Endothelial cell of umbilical vein (primary cell): ENCODE results near the gene CLIC3. TPM values are rescaled to one million over a fixed set of nuclear protein-coding genes. Genes with fewer than 3 reads are reported as not detected.

Source experiments
- BruUV-seq: library from RNA; stranded (reverse); fragments of 400-500 nt; replicated peaks from 2 replicates; lab custom pipeline; 2021; lab: Mats Ljungman, UMichigan
- CTCF ChIA-PET: fragments of 300-600, 350-600 bp; sonication (Branson Sonifier 250); formaldehyde crosslinking; loops from one replicate; lab custom pipeline; 2021; ENCODE audit warnings: antibody characterized with exemption, inconsistent platforms; lab: Charles Lee
- POLR2A ChIA-PET: fragments of 300-600, 350-600 bp; sonication (Branson Sonifier 250); formaldehyde crosslinking; loops from one replicate; lab custom pipeline; 2021; ENCODE audit warnings: antibody characterized with exemption, inconsistent platforms; lab: Charles Lee
- DNase-seq: peaks from one replicate; pipeline ENCODE4 v3.0.0-alpha.2; 2011; ENCODE audit warnings: low read depth, low spot score
- FAIRE-seq: peaks from 2 replicates; lab custom pipeline; 2011; peaks lifted over from hg19 to GRCh38; lab: Jason Lieb, UNC
- H2AFZ ChIP-seq: 2 replicates; pipeline ENCODE4 v1.6.0; 2012; ENCODE audit warnings: low read depth, low read length, control low read depth, inconsistent platforms
- H3K27ac ChIP-seq: 2 replicates; pipeline ENCODE4 v1.5.1; 2011; ENCODE audit warnings: low read depth, mild to moderate bottlenecking, control low read depth, low read length, moderate library complexity; ENCODE audit not compliant: insufficient read depth
- H3K27me3 ChIP-seq, 2 experiments: 2 replicates each; pipeline versions ENCODE4 v1.6.0 to v1.6.1; 2011; ENCODE audit warnings: low read length in 2 of 2, mixed read lengths in 1 of 2; ENCODE audit not compliant: control insufficient read depth in 2 of 2, insufficient read depth in 2 of 2
- H3K36me3 ChIP-seq, 2 experiments: 2 replicates in 1 of 2; 3 replicates in 1 of 2; pipeline ENCODE4 v1.5.1; 2011; ENCODE audit warnings: low read length in 2 of 2, mild to moderate bottlenecking in 1 of 2, moderate library complexity in 1 of 2; ENCODE audit not compliant: control insufficient read depth in 2 of 2, insufficient read depth in 2 of 2; ENCODE audit errors: extremely low read depth in 1 of 2
- H3K4me1 ChIP-seq: 3 replicates; pipeline ENCODE4 v1.5.1; 2011; ENCODE audit warnings: mild to moderate bottlenecking, low read length; ENCODE audit not compliant: control insufficient read depth, insufficient read depth; ENCODE audit errors: extremely low read depth
- H3K4me2 ChIP-seq: 2 replicates; pipeline ENCODE4 v1.6.1; 2011; ENCODE audit warnings: low read length, control low read depth, mixed read lengths; ENCODE audit not compliant: insufficient read depth
- H3K4me3 ChIP-seq, 3 experiments: fragments of 200-600 bp in 1 of 3; sonication (generic), shearing (Covaris generic) in 1 of 3; replicated peaks in 1 of 3; 2 replicates each; pipeline ENCODE4 v1.5.1; 2011 to 2016; ENCODE audit warnings: control low read depth in 3 of 3, low read length in 3 of 3, mild to moderate bottlenecking in 2 of 3, inconsistent platforms in 1 of 3, low read depth in 1 of 3, moderate library complexity in 1 of 3; ENCODE audit not compliant: insufficient read depth in 1 of 3
- H3K79me2 ChIP-seq: 2 replicates; pipeline ENCODE4 v1.6.0; 2012; ENCODE audit warnings: low read length, inconsistent platforms; ENCODE audit not compliant: control insufficient read depth, insufficient read depth
- H3K9ac ChIP-seq: replicated peaks from 2 replicates; pipeline ENCODE3; 2011; ENCODE audit warnings: low read length, control low read depth; ENCODE audit not compliant: insufficient read depth; ENCODE audit errors: extremely low read depth
- H3K9me1 ChIP-seq: replicated peaks from 3 replicates; pipeline ENCODE4 v1.6.0; 2011; ENCODE audit warnings: mild to moderate bottlenecking, low read length; ENCODE audit not compliant: control insufficient read depth, insufficient read depth; ENCODE audit errors: extremely low read depth
- H3K9me3 ChIP-seq: replicated peaks from 2 replicates; pipeline ENCODE4 v1.5.1; 2012; ENCODE audit warnings: low read length, inconsistent platforms; ENCODE audit not compliant: control insufficient read depth, insufficient read depth
- H4K20me1 ChIP-seq: replicated peaks from 2 replicates; pipeline ENCODE3; 2011; ENCODE audit warnings: mild to moderate bottlenecking, low read length; ENCODE audit not compliant: control insufficient read depth, insufficient read depth; ENCODE audit errors: extremely low read depth
- EZH2 ChIP-seq: IDR thresholded peaks from 2 replicates; pipeline ENCODE4 v1.6.1; 2012; ENCODE audit warnings: borderline replicate concordance, low read depth, mild to moderate bottlenecking, moderate library complexity, low read length, inconsistent platforms; ENCODE audit not compliant: severe bottlenecking
- FOS ChIP-seq: IDR thresholded peaks from 2 replicates; pipeline ENCODE4 v1.6.1; 2011; ENCODE audit warnings: mild to moderate bottlenecking, low read length, moderate library complexity, borderline replicate concordance; ENCODE audit not compliant: insufficient read depth
- GATA2 ChIP-seq: IDR thresholded peaks from 2 replicates; pipeline ENCODE4 v1.7.0; 2011; ENCODE audit warnings: low read depth, mild to moderate bottlenecking, moderate library complexity, mixed read lengths, low read length; ENCODE audit not compliant: insufficient read length, insufficient read depth
- JUN ChIP-seq: IDR thresholded peaks from 2 replicates; pipeline ENCODE4 v1.6.1; 2011; ENCODE audit warnings: borderline replicate concordance, low read depth; ENCODE audit not compliant: insufficient read length, insufficient read depth
- MAX ChIP-seq: IDR thresholded peaks from 2 replicates; pipeline ENCODE4 v1.6.1; 2011; ENCODE audit not compliant: insufficient read depth, insufficient read length
- MYC ChIP-seq: IDR thresholded peaks from one replicate; pipeline ENCODE4 v1.6.1; 2011; ENCODE audit warnings: mild to moderate bottlenecking, low read depth, low read length
- POLR2A ChIP-seq: IDR thresholded peaks from 2 replicates; pipeline ENCODE4 v1.6.1; 2012; ENCODE audit warnings: low read depth, mild to moderate bottlenecking, control low read depth, low read length
- POLR2AphosphoS5 ChIP-seq: IDR thresholded peaks from 2 replicates; pipeline ENCODE4 v1.6.1; 2012; ENCODE audit warnings: low read depth, mild to moderate bottlenecking, control low read depth, low read length, moderate library complexity; ENCODE audit not compliant: insufficient read depth
- dilution Hi-C: fragments of 300-500 bp; cut with MboI; formaldehyde crosslinking; loops from one replicate; pipeline ENCODE4 v1.15.0; 2019; ENCODE audit warnings: low sequenced_read_pairs; ENCODE audit not compliant: extremely low pct_ligation_motif_present
- intact Hi-C: fragments of 100-400 bp; cut with micrococcal nuclease; formaldehyde crosslinking; loops from one replicate; pipeline ENCODE4 v1.10.0; 2022
- polyA plus RNA-seq, 4 experiments: library from polyadenylated mRNA; depleted of rRNA in 3 of 4; stranded (reverse) in 3 of 4; unstranded in 1 of 4; fragments of >200 nt; gene quantifications; 2 replicates each; pipeline versions ENCODE4 v1.2.1 to v1.2.3, GENCODE V29; 2011 to 2012; ENCODE audit warnings: missing spikeins in 1 of 4
- total RNA-seq: library from RNA; stranded (reverse); gene quantifications from 2 replicates; pipeline ENCODE4 v1.2.3, GENCODE V29; 2021
- TF ChIP-seq, protein P1 (sequence below), 2 donors: IDR thresholded peaks; 1 replicate in 1 of 2; 2 replicates in 1 of 2; pipeline ENCODE4 v1.5.1; 2011; ENCODE audit warnings: low read length in 2 of 2, mild to moderate bottlenecking in 2 of 2, moderate library complexity in 2 of 2, control low read depth in 1 of 2, inconsistent platforms in 1 of 2, low read depth in 1 of 2; ENCODE audit not compliant: insufficient read depth in 1 of 2; ENCODE audit errors: extremely low read depth in 1 of 2

CLIC3 gene
- total and polyA plus RNA-seq, 2 donors (not counting 3 experiments of a cell fraction or from before 2014, with no cell fraction given): 2.3 TPM; not detected in 1

- no peak for FAIRE-seq
- Histone ChIP-seq H3K9me1 (no peaks in the 10 kb centered on the region), H3K27ac (no peak within 1 kb of the TSS), H3K27me3 (no peaks in the 10 kb centered on the region), H3K79me2 (no peaks in the 10 kb centered on the region), H3K9ac (no peak within 1 kb of the TSS), H3K36me3 (no peaks in the 10 kb centered on the region), H4K20me1 (no peaks in the 10 kb centered on the region), H3K4me1 (peaks cover 4% of the 10 kb centered on the region), H3K4me2 (peak within 1 kb of the TSS; percentile 18), H3K9me3 (no peaks in the 10 kb centered on the region), H3K4me3 (peak within 1 kb of the TSS in 1 of 3 experiments; percentile 32), H2AFZ (peak within 1 kb of the TSS; percentile 81)
- BruUV-seq: no TSS peak
- intact Hi-C loops (no loop called here), dilution Hi-C loops (no loop called here)
- ChIA-PET POLR2A (no interaction called here), CTCF (interaction anchor here (1.3 kb wide), 1 partner anchor 52 kb away, joined by 5 read pairs; no protein-coding TSS in a partner anchor)
- no peak for DNase-seq
- TF ChIP-seq MAX: no peak
- TF ChIP-seq, protein P1, sequence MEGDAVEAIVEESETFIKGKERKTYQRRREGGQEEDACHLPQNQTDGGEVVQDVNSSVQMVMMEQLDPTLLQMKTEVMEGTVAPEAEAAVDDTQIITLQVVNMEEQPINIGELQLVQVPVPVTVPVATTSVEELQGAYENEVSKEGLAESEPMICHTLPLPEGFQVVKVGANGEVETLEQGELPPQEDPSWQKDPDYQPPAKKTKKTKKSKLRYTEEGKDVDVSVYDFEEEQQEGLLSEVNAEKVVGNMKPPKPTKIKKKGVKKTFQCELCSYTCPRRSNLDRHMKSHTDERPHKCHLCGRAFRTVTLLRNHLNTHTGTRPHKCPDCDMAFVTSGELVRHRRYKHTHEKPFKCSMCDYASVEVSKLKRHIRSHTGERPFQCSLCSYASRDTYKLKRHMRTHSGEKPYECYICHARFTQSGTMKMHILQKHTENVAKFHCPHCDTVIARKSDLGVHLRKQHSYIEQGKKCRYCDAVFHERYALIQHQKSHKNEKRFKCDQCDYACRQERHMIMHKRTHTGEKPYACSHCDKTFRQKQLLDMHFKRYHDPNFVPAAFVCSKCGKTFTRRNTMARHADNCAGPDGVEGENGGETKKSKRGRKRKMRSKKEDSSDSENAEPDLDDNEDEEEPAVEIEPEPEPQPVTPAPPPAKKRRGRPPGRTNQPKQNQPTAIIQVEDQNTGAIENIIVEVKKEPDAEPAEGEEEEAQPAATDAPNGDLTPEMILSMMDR (IDR thresholded peaks at IDR 0.05; ENCODE audit: extremely low read depth in 1 of 2, insufficient read depth in 1 of 2, low read depth in 1 of 2, low read length in 2 of 2): no peak
- no peak for TF ChIP-seq EZH2
- TF ChIP-seq FOS: no peak
- no peak for TF ChIP-seq MYC
- TF ChIP-seq GATA2: no peak
- TF ChIP-seq POLR2AphosphoS5: no peak
- TF ChIP-seq POLR2A: no peak
- TF ChIP-seq JUN: no peak
Observed at GRCh38 chr9:136977223-136977622, 19.1 kb downstream of the CLIC3 start, which contains the start of gene PTGDS. TSS of gene PTGDS (plus strand) at chr9:136977504. CDS start at chr9:136977579, 75 bp downstream.
